Stimulated activated CD8-positive, alpha-beta memory T cell treated with anti-CD3 and anti-CD28 coated beads, Interleukin-12 subunit alpha, Interleukin-12 subunit beta, amount 100 ng/mL, for 24 hours (primary cell): ENCODE data around the gene CBFA2T2.

Experiments
- DNase-seq: peaks from one replicate; pipeline ENCODE4 v3.0.0-alpha.2; 2020; ENCODE audit errors: extremely low read depth

The CBFA2T2 gene

GRCh38 chr20:33666293-33667244 is 176.7 kb downstream of the CBFA2T2 start, which contains the start of gene ACTL10:
ACTL10 (plus strand) TSS chr20:33666943; CDS start chr20:33667498, 555 bp downstream.
- peak; percentile 67 for DNase-seq

- no peak for DNase-seq
Observed at GRCh38 chr20:33667245-33667675, 177.4 kb downstream of the CBFA2T2 start.

GRCh38 chr20:33667676-33668465 is 178.0 kb downstream of the CBFA2T2 start:
- DNase-seq = peak; percentile 58

- no peak for DNase-seq
Observed at GRCh38 chr20:33668466-33669155, 178.7 kb downstream of the CBFA2T2 start.

- DNase-seq = no peak
Observed at GRCh38 chr20:33669224-33669623, 179.3 kb downstream of the CBFA2T2 start.

- no peak for DNase-seq
Observed at GRCh38 chr20:33669873-33670640, 180.2 kb downstream of the CBFA2T2 start.

GRCh38 chr20:33670715-33671499 is 181.0 kb downstream of the CBFA2T2 start:
- no peak for DNase-seq

GRCh38 chr20:33671573-33672288 is 181.8 kb downstream of the CBFA2T2 start:
- no peak for DNase-seq

- DNase-seq = no peak
Observed at GRCh38 chr20:33672426-33673113, 182.7 kb downstream of the CBFA2T2 start.

- no peak for DNase-seq
Observed at GRCh38 chr20:33673114-33673409, 183.2 kb downstream of the CBFA2T2 start.

GRCh38 chr20:33673410-33674293 is 183.8 kb downstream of the CBFA2T2 start:
- DNase-seq = no peak

GRCh38 chr20:33674294-33675135 is 184.6 kb downstream of the CBFA2T2 start, which contains the start of gene NECAB3:
NECAB3 (minus strand) TSS chr20:33674428; CDS start chr20:33674352, 76 bp downstream.
- no peak for DNase-seq

GRCh38 chr20:33675136-33675959 is 185.5 kb downstream of the CBFA2T2 start:
- DNase-seq = no peak

- DNase-seq = no peak
Observed at GRCh38 chr20:33676121-33676520, 186.2 kb downstream of the CBFA2T2 start.

- DNase-seq = no peak
Observed at GRCh38 chr20:33676652-33677645, 187.1 kb downstream of the CBFA2T2 start.
